HepG2 (cell line): Measurements from ENCODE around the gene ZFP82.

ENCODE experiments used
- EZH2 ChIP-seq: conservative IDR thresholded peaks from 2 replicates; pipeline ENCODE4 v1.6.1; 2012; ENCODE audit warnings: mild to moderate bottlenecking, low read depth, low read length, moderate library complexity
- FOSL1 ChIP-seq: sonication (generic); formaldehyde crosslinking; IDR thresholded peaks from 2 replicates; pipeline ENCODE4 v1.9.0; 2021; ENCODE audit warnings: missing genetic modification reagents, borderline replicate concordance
- HMGA1 ChIP-seq: sonication (generic); formaldehyde crosslinking; conservative IDR thresholded peaks from 2 replicates; pipeline ENCODE4 v1.4.0; 2020; ENCODE audit warnings: missing genetic modification reagents
- RFX5 ChIP-seq: IDR thresholded peaks from 2 replicates; pipeline ENCODE4 v1.6.1; 2011; ENCODE audit warnings: low read depth, low read length, improper control_type of control experiment
- ZFP82 ChIP-seq: sonication (generic); formaldehyde crosslinking; IDR thresholded peaks from 2 replicates; pipeline ENCODE4 v1.5.1; 2020; ENCODE audit warnings: mild to moderate bottlenecking, missing genetic modification reagents, borderline replicate concordance
- ZNF335 ChIP-seq: sonication (generic); formaldehyde crosslinking; IDR thresholded peaks from 2 replicates; pipeline ENCODE4 v1.4.0; 2020; ENCODE audit warnings: missing genetic modification reagents
- ZNF562 ChIP-seq: sonication (generic); formaldehyde crosslinking; IDR thresholded peaks from 2 replicates; pipeline ENCODE4 v1.8.0; 2022; ENCODE audit warnings: missing genetic modification reagents, borderline replicate concordance

GRCh38 chr19:36408101-36408500 lies 10.3 kb downstream of the ZFP82 start:
- TF ChIP-seq RFX5 (no peak), FOSL1 (CRISPR knock-in tag) (no peak), ZFP82 (CRISPR knock-in tag) (no peak), ZNF335 (no peak), ZNF562 (CRISPR knock-in tag) (no peak), HMGA1 (CRISPR knock-in tag) (no peak), EZH2 (no peak)
